IMR-90 (cell line): ENCODE results near the gene PPP1R14C. TPM values are rescaled to one million over a fixed set of nuclear protein-coding genes. Genes with fewer than 3 reads are reported as not detected.

Source experiments
- ATAC-seq: fragments of 200-7000 bp; cut with Tn5 transposase; 2 replicates; pipeline ENCODE4 v1.9.1; 2020; ENCODE audit warnings: low read depth, mild to moderate bottlenecking, moderate library complexity
- BruUV-seq: library from RNA; stranded (reverse); fragments of 400-500 nt; replicated peaks from 2 replicates; lab custom pipeline; 2021; lab: Mats Ljungman, UMichigan
- CTCF ChIA-PET: fragments of 300-600 bp; formaldehyde crosslinking; extraction: SDS; loops from one replicate; lab custom pipeline; 2021; ENCODE audit warnings: antibody characterized with exemption; lab: Yijun Ruan, JAX
- POLR2A ChIA-PET: fragments of 300-600 bp; sonication (Branson Sonifier 250); formaldehyde crosslinking; loops from one replicate; lab custom pipeline; 2022; ENCODE audit warnings: antibody characterized with exemption; ENCODE audit not compliant: unreplicated experiment; lab: Charles Lee
- DNase-seq: peaks from one replicate; pipeline ENCODE4 v3.0.0; 2013
- H2AFZ ChIP-seq: replicated peaks from 2 replicates; pipeline ENCODE3; 2013; ENCODE audit warnings: low read length, mild to moderate bottlenecking; ENCODE audit not compliant: poor library complexity
- H2AK5ac ChIP-seq: 2 replicates; pipeline ENCODE4 v1.6.1; 2013; ENCODE audit warnings: low read depth, low read length, inconsistent platforms
- H2AK9ac ChIP-seq: replicated peaks from 2 replicates; pipeline ENCODE3; 2013; ENCODE audit warnings: mild to moderate bottlenecking, low read depth, low read length, moderate library complexity; ENCODE audit not compliant: poor library complexity
- H2BK120ac ChIP-seq: 2 replicates; pipeline ENCODE4 v1.6.1; 2013; ENCODE audit warnings: low read depth, low read length, inconsistent platforms
- H2BK15ac ChIP-seq: 3 replicates; pipeline ENCODE4 v1.6.1; 2013; ENCODE audit warnings: low read depth, low read length, inconsistent platforms
- H2BK20ac ChIP-seq: 2 replicates; pipeline ENCODE4 v1.6.1; 2013; ENCODE audit warnings: low read depth, mild to moderate bottlenecking, inconsistent platforms, low read length, moderate library complexity
- H2BK5ac ChIP-seq: 2 replicates; pipeline ENCODE4 v1.6.1; 2013; ENCODE audit warnings: mild to moderate bottlenecking, low read depth, low read length, inconsistent platforms; ENCODE audit not compliant: poor library complexity, severe bottlenecking
- H3K14ac ChIP-seq: replicated peaks from 2 replicates; pipeline ENCODE4 v1.6.1; 2013; ENCODE audit warnings: low read depth, low read length, inconsistent platforms
- H3K18ac ChIP-seq: 2 replicates; pipeline ENCODE4 v1.6.1; 2013; ENCODE audit warnings: low read depth, low read length, control low read depth
- H3K23ac ChIP-seq: 2 replicates; pipeline ENCODE4 v1.6.1; 2013; ENCODE audit warnings: low read depth, low read length, inconsistent platforms
- H3K27ac ChIP-seq: 2 replicates; pipeline ENCODE4 v1.5.1; 2013; ENCODE audit warnings: mild to moderate bottlenecking, control low read depth, low read length; ENCODE audit not compliant: insufficient read depth
- H3K27me3 ChIP-seq: 2 replicates; pipeline ENCODE4 v1.6.1; 2013; ENCODE audit warnings: low read length; ENCODE audit not compliant: control insufficient read depth, insufficient read depth
- H3K36me3 ChIP-seq: 2 replicates; pipeline ENCODE4 v1.6.1; 2013; ENCODE audit warnings: low read length, mixed read lengths; ENCODE audit not compliant: control insufficient read depth, insufficient read depth
- H3K4ac ChIP-seq: 2 replicates; pipeline ENCODE4 v1.6.1; 2013; ENCODE audit warnings: low read depth, low read length, inconsistent platforms
- H3K4me1 ChIP-seq: 2 replicates; pipeline ENCODE4 v1.6.1; 2013; ENCODE audit warnings: low read length, mixed read lengths; ENCODE audit not compliant: control insufficient read depth, insufficient read depth
- H3K4me2 ChIP-seq: 2 replicates; pipeline ENCODE4 v1.6.1; 2013; ENCODE audit warnings: low read depth, mild to moderate bottlenecking, control low read depth, low read length, moderate library complexity
- H3K4me3 ChIP-seq: 2 replicates; pipeline ENCODE4 v1.5.1; 2013; ENCODE audit warnings: low read depth, mild to moderate bottlenecking, control low read depth, low read length, moderate library complexity; ENCODE audit not compliant: insufficient read depth
- H3K56ac ChIP-seq: 2 replicates; pipeline ENCODE4 v1.6.1; 2013; ENCODE audit warnings: low read length, inconsistent platforms; ENCODE audit not compliant: insufficient read depth; ENCODE audit errors: extremely low read depth
- H3K79me1 ChIP-seq, 2 experiments: 2 replicates each; pipeline ENCODE4 v1.6.1; 2013; ENCODE audit warnings: low read length in 2 of 2, inconsistent platforms in 1 of 2, low read depth in 1 of 2
- H3K9ac ChIP-seq: 2 replicates; pipeline ENCODE4 v1.6.1; 2013; ENCODE audit warnings: low read depth, low read length, control low read depth
- H3K9me1 ChIP-seq: 2 replicates; pipeline ENCODE4 v1.6.1; 2013; ENCODE audit warnings: low read length, inconsistent platforms; ENCODE audit not compliant: insufficient read depth
- H3K9me3 ChIP-seq: 2 replicates; pipeline ENCODE4 v1.6.1; 2013; ENCODE audit warnings: low read length; ENCODE audit not compliant: control insufficient read depth, insufficient read depth
- H4K20me1 ChIP-seq: 2 replicates; pipeline ENCODE4 v1.6.1; 2013; ENCODE audit warnings: low read length, inconsistent platforms; ENCODE audit not compliant: insufficient read depth
- H4K5ac ChIP-seq: 2 replicates; pipeline ENCODE4 v1.6.1; 2013; ENCODE audit warnings: mild to moderate bottlenecking, low read depth, low read length, control low read depth
- H4K8ac ChIP-seq, 2 experiments: 2 replicates each; pipeline ENCODE4 v1.6.1; 2013; ENCODE audit warnings: low read depth in 2 of 2, low read length in 2 of 2, control low read depth in 1 of 2, inconsistent platforms in 1 of 2
- H4K91ac ChIP-seq: 2 replicates; pipeline ENCODE4 v1.6.1; 2013; ENCODE audit warnings: low read depth, low read length, inconsistent platforms; ENCODE audit not compliant: insufficient read depth
- BHLHE40 ChIP-seq: fragments of 150-350 bp; IDR thresholded peaks from 2 replicates; pipeline ENCODE4 v1.6.1; 2016; ENCODE audit warnings: mild to moderate bottlenecking, low read depth, low read length
- CEBPB ChIP-seq: IDR thresholded peaks from 2 replicates; pipeline ENCODE4 v1.6.1; 2012; ENCODE audit warnings: low read depth, low read length, improper control_type of control experiment
- CHD1 ChIP-seq: IDR thresholded peaks from 2 replicates; pipeline ENCODE4 v1.6.1; 2012; ENCODE audit warnings: low read depth, low read length, improper control_type of control experiment
- FOS ChIP-seq: fragments of 150-350 bp; IDR thresholded peaks from 2 replicates; pipeline ENCODE4 v1.6.1; 2016; ENCODE audit warnings: low read depth, low read length
- MAFK ChIP-seq: IDR thresholded peaks from 2 replicates; pipeline ENCODE4 v1.6.1; 2012; ENCODE audit warnings: low read depth, low read length, improper control_type of control experiment
- MAZ ChIP-seq: IDR thresholded peaks from 2 replicates; pipeline ENCODE4 v1.6.1; 2012; ENCODE audit warnings: low read depth, mild to moderate bottlenecking, low read length, improper control_type of control experiment, moderate library complexity, borderline replicate concordance
- MXI1 ChIP-seq: IDR thresholded peaks from 2 replicates; pipeline ENCODE4 v1.6.1; 2012; ENCODE audit warnings: low read depth, mild to moderate bottlenecking, low read length, moderate library complexity, borderline replicate concordance
- NFE2L2 ChIP-seq: fragments of 150-350 bp; IDR thresholded peaks from 2 replicates; pipeline ENCODE4 v1.6.1; 2016; ENCODE audit warnings: low read depth, mild to moderate bottlenecking, low read length
- POLR2A ChIP-seq: IDR thresholded peaks from 2 replicates; pipeline ENCODE4 v1.6.1; 2012; ENCODE audit warnings: mild to moderate bottlenecking, low read depth, low read length
- RAD21 ChIP-seq: IDR thresholded peaks from 2 replicates; pipeline ENCODE4 v1.6.1; 2012; ENCODE audit warnings: low read length, improper control_type of control experiment
- RCOR1 ChIP-seq: IDR thresholded peaks from 2 replicates; pipeline ENCODE4 v1.6.1; 2012; ENCODE audit warnings: mild to moderate bottlenecking, low read length, improper control_type of control experiment; ENCODE audit not compliant: insufficient replicate concordance
- RFX5 ChIP-seq: IDR thresholded peaks from 2 replicates; pipeline ENCODE4 v1.8.0; 2012; ENCODE audit warnings: low read depth, mild to moderate bottlenecking, low read length, moderate library complexity
- SMC3 ChIP-seq: fragments of 150-350 bp; IDR thresholded peaks from 2 replicates; pipeline ENCODE4 v1.6.1; 2016; ENCODE audit warnings: low read depth, mild to moderate bottlenecking, antibody characterized with exemption, low read length, moderate library complexity
- WGBS, 2 experiments: methylation state at CpG; one replicate each; pipeline versions ENCODE4 v1.1.5 to v1.1.7; 2013; ENCODE audit warnings: missing lambda C conversion rate in 2 of 2; ENCODE audit not compliant: insufficient read length in 1 of 2; ENCODE audit errors: extremely low coverage in 2 of 2; 5-methylcytosine and 5-hydroxymethylcytosine counted together
- dilution Hi-C: fragments of 300-500 bp; cut with HindIII; formaldehyde crosslinking; loops from one replicate; pipeline ENCODE4 v1.14.3; 2018; ENCODE audit warnings: low sequenced_read_pairs; ENCODE audit not compliant: unreplicated experiment
- in situ Hi-C: fragments of 300-500 bp; cut with MboI; formaldehyde crosslinking; loops from 3 replicates; pipeline ENCODE4 v1.14.3; 2019; ENCODE audit warnings: low sequenced_read_pairs, inconsistent platforms, mixed read lengths
- intact Hi-C: fragments of 100-400 bp; cut with micrococcal nuclease; formaldehyde crosslinking; loops from 2 replicates; pipeline ENCODE4 v1.10.0; 2022
- polyA plus RNA-seq, 3 experiments: library from polyadenylated mRNA; depleted of rRNA; stranded (reverse); fragments of >200 nt; gene quantifications; 2 replicates each; pipeline ENCODE4 v1.2.3, GENCODE V29; 2012; ENCODE audit warnings: low replicate concordance in 1 of 3
- total RNA-seq: library from RNA; depleted of rRNA; stranded (reverse); fragments of >200 nt; gene quantifications from 2 replicates; pipeline ENCODE4 v1.2.3, GENCODE V29; 2012
- TF ChIP-seq, protein P1 (sequence below): fragments of 150-350 bp; IDR thresholded peaks from 2 replicates; pipeline ENCODE4 v1.6.1; 2017; ENCODE audit warnings: mild to moderate bottlenecking, antibody characterized with exemption, low read length, low read depth
- TF ChIP-seq, protein P2 (sequence below): fragments of 150-350 bp; IDR thresholded peaks from 2 replicates; pipeline ENCODE4 v1.6.1; 2016; ENCODE audit warnings: low read depth, mild to moderate bottlenecking, low read length, moderate library complexity, borderline replicate concordance
- TF ChIP-seq, protein P3 (sequence below): conservative IDR thresholded peaks from 2 replicates; pipeline ENCODE4 v1.5.1; 2012; ENCODE audit warnings: mild to moderate bottlenecking, low read depth, low read length, improper control_type of control experiment

The PPP1R14C gene
- total and polyA plus RNA-seq, 2 of the 4 experiments (the other 2 are of a cell fraction) = not detected

DNA sequence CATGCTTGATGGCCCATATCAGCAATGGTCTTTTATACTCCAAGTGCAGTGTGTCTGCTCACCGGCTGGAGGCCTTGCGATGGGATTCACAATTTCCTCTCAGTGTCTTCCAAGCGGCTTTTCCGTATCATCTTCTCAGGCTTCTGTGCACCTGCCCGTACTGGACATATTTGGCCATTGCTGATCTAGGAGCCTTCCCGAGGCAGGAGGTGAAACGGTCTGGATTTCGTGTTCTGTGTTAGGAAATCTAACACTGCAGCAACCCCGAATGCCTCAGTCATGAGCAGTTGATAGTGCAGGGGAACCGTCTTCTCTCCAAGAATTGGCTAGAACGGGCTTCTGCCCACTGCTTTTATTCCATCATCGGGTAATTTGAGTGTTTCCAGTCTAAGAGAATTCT is 60.5 kb downstream of the PPP1R14C start:
- no peak overlapping the region for H2BK5ac ChIP-seq
- H2AK9ac ChIP-seq = no peak overlapping the region
- no TSS peak for BruUV-seq
- no peak overlapping the region for H2AFZ ChIP-seq
- in situ Hi-C loops (no loop called here), dilution Hi-C loops (no loop called here), intact Hi-C loops (no loop called here)
- no peaks in the 10 kb centered on the region for H3K9me3 ChIP-seq
- no peak overlapping the region for H3K4me3 ChIP-seq
- H3K4me1 ChIP-seq = 0 out of 2 replicates have a peak, but pooled peaks cover 2% of the 10 kb centered on the region
- no peak overlapping the region for H4K91ac ChIP-seq
- no peak overlapping the region for H3K23ac ChIP-seq
- ATAC-seq = no peak
- ChIA-PET CTCF (no interaction called here), POLR2A (no interaction called here)
- WGBS, 2 experiments = 71% methylated on average over 9 of the region's 12 CpGs; no CpG with 5 or more reads in 1 of the 2 experiments
- no peak overlapping the region for H4K5ac ChIP-seq
- H3K4me2 ChIP-seq = no peak overlapping the region
- no peak overlapping the region for H3K27ac ChIP-seq
- H2BK120ac ChIP-seq = no peak overlapping the region
- H3K79me1 ChIP-seq = no peaks in the 10 kb centered on the region
- no peak overlapping the region for H3K9ac ChIP-seq
- H4K8ac ChIP-seq = no peak overlapping the region
- no peak overlapping the region for H3K14ac ChIP-seq
- DNase-seq = no peak
- H2BK20ac ChIP-seq = no peak overlapping the region
- H3K4ac ChIP-seq = no peak overlapping the region
- no peaks in the 10 kb centered on the region for H3K36me3 ChIP-seq
- no peak overlapping the region for H3K18ac ChIP-seq
- H3K9me1 ChIP-seq = no peaks in the 10 kb centered on the region
- H2AK5ac ChIP-seq = no peak overlapping the region
- H2BK15ac ChIP-seq = no peak overlapping the region
- H3K27me3 ChIP-seq = peaks cover 5% of the 10 kb centered on the region
- TF ChIP-seq, protein P1, sequence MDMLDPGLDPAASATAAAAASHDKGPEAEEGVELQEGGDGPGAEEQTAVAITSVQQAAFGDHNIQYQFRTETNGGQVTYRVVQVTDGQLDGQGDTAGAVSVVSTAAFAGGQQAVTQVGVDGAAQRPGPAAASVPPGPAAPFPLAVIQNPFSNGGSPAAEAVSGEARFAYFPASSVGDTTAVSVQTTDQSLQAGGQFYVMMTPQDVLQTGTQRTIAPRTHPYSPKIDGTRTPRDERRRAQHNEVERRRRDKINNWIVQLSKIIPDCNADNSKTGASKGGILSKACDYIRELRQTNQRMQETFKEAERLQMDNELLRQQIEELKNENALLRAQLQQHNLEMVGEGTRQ = no peak
- no peak for TF ChIP-seq BHLHE40
- no peak for TF ChIP-seq CHD1
- TF ChIP-seq RCOR1 = no peak
- no peak for TF ChIP-seq MAZ
- TF ChIP-seq RAD21 = no peak
- TF ChIP-seq NFE2L2 = no peak
- TF ChIP-seq SMC3 = no peak
- TF ChIP-seq RFX5 = no peak
- no peak for TF ChIP-seq POLR2A
- no peak for TF ChIP-seq MAFK
- TF ChIP-seq MXI1 = no peak
- TF ChIP-seq, protein P2, sequence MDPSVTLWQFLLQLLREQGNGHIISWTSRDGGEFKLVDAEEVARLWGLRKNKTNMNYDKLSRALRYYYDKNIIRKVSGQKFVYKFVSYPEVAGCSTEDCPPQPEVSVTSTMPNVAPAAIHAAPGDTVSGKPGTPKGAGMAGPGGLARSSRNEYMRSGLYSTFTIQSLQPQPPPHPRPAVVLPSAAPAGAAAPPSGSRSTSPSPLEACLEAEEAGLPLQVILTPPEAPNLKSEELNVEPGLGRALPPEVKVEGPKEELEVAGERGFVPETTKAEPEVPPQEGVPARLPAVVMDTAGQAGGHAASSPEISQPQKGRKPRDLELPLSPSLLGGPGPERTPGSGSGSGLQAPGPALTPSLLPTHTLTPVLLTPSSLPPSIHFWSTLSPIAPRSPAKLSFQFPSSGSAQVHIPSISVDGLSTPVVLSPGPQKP = no peak
- no peak for TF ChIP-seq CEBPB
- TF ChIP-seq FOS = no peak
- TF ChIP-seq, protein P3, sequence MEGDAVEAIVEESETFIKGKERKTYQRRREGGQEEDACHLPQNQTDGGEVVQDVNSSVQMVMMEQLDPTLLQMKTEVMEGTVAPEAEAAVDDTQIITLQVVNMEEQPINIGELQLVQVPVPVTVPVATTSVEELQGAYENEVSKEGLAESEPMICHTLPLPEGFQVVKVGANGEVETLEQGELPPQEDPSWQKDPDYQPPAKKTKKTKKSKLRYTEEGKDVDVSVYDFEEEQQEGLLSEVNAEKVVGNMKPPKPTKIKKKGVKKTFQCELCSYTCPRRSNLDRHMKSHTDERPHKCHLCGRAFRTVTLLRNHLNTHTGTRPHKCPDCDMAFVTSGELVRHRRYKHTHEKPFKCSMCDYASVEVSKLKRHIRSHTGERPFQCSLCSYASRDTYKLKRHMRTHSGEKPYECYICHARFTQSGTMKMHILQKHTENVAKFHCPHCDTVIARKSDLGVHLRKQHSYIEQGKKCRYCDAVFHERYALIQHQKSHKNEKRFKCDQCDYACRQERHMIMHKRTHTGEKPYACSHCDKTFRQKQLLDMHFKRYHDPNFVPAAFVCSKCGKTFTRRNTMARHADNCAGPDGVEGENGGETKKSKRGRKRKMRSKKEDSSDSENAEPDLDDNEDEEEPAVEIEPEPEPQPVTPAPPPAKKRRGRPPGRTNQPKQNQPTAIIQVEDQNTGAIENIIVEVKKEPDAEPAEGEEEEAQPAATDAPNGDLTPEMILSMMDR = no peak
- H4K20me1 ChIP-seq = no peaks in the 10 kb centered on the region
- no peak overlapping the region for H3K56ac ChIP-seq
